IMR-90 (cell line): ENCODE measurements around the gene ZSCAN30. TPM values are rescaled to one million over a fixed set of nuclear protein-coding genes. Genes with fewer than 3 reads are reported as not detected.

Source experiments
- ATAC-seq: fragments of 200-7000 bp; cut with Tn5 transposase; 2 replicates; pipeline ENCODE4 v1.9.1; 2020; ENCODE audit warnings: low read depth, mild to moderate bottlenecking, moderate library complexity
- BruUV-seq: library from RNA; stranded (reverse); fragments of 400-500 nt; replicated peaks from 2 replicates; lab custom pipeline; 2021; lab: Mats Ljungman, UMichigan
- CTCF ChIA-PET: fragments of 300-600 bp; formaldehyde crosslinking; extraction: SDS; loops from one replicate; lab custom pipeline; 2021; ENCODE audit warnings: antibody characterized with exemption; lab: Yijun Ruan, JAX
- POLR2A ChIA-PET: fragments of 300-600 bp; sonication (Branson Sonifier 250); formaldehyde crosslinking; loops from one replicate; lab custom pipeline; 2022; ENCODE audit warnings: antibody characterized with exemption; ENCODE audit not compliant: unreplicated experiment; lab: Charles Lee
- DNase-seq: peaks from one replicate; pipeline ENCODE4 v3.0.0; 2013
- H2AFZ ChIP-seq: replicated peaks from 2 replicates; pipeline ENCODE3; 2013; ENCODE audit warnings: low read length, mild to moderate bottlenecking; ENCODE audit not compliant: poor library complexity
- H2AK5ac ChIP-seq: 2 replicates; pipeline ENCODE4 v1.6.1; 2013; ENCODE audit warnings: low read depth, low read length, inconsistent platforms
- H2AK9ac ChIP-seq: replicated peaks from 2 replicates; pipeline ENCODE3; 2013; ENCODE audit warnings: mild to moderate bottlenecking, low read depth, low read length, moderate library complexity; ENCODE audit not compliant: poor library complexity
- H2BK120ac ChIP-seq: 2 replicates; pipeline ENCODE4 v1.6.1; 2013; ENCODE audit warnings: low read depth, low read length, inconsistent platforms
- H2BK15ac ChIP-seq: 3 replicates; pipeline ENCODE4 v1.6.1; 2013; ENCODE audit warnings: low read depth, low read length, inconsistent platforms
- H2BK20ac ChIP-seq: 2 replicates; pipeline ENCODE4 v1.6.1; 2013; ENCODE audit warnings: low read depth, mild to moderate bottlenecking, inconsistent platforms, low read length, moderate library complexity
- H2BK5ac ChIP-seq: 2 replicates; pipeline ENCODE4 v1.6.1; 2013; ENCODE audit warnings: mild to moderate bottlenecking, low read depth, low read length, inconsistent platforms; ENCODE audit not compliant: poor library complexity, severe bottlenecking
- H3K14ac ChIP-seq: replicated peaks from 2 replicates; pipeline ENCODE4 v1.6.1; 2013; ENCODE audit warnings: low read depth, low read length, inconsistent platforms
- H3K18ac ChIP-seq: 2 replicates; pipeline ENCODE4 v1.6.1; 2013; ENCODE audit warnings: low read depth, low read length, control low read depth
- H3K23ac ChIP-seq: 2 replicates; pipeline ENCODE4 v1.6.1; 2013; ENCODE audit warnings: low read depth, low read length, inconsistent platforms
- H3K27ac ChIP-seq: 2 replicates; pipeline ENCODE4 v1.5.1; 2013; ENCODE audit warnings: mild to moderate bottlenecking, control low read depth, low read length; ENCODE audit not compliant: insufficient read depth
- H3K27me3 ChIP-seq: 2 replicates; pipeline ENCODE4 v1.6.1; 2013; ENCODE audit warnings: low read length; ENCODE audit not compliant: control insufficient read depth, insufficient read depth
- H3K36me3 ChIP-seq: 2 replicates; pipeline ENCODE4 v1.6.1; 2013; ENCODE audit warnings: low read length, mixed read lengths; ENCODE audit not compliant: control insufficient read depth, insufficient read depth
- H3K4ac ChIP-seq: 2 replicates; pipeline ENCODE4 v1.6.1; 2013; ENCODE audit warnings: low read depth, low read length, inconsistent platforms
- H3K4me1 ChIP-seq: 2 replicates; pipeline ENCODE4 v1.6.1; 2013; ENCODE audit warnings: low read length, mixed read lengths; ENCODE audit not compliant: control insufficient read depth, insufficient read depth
- H3K4me2 ChIP-seq: 2 replicates; pipeline ENCODE4 v1.6.1; 2013; ENCODE audit warnings: low read depth, mild to moderate bottlenecking, control low read depth, low read length, moderate library complexity
- H3K4me3 ChIP-seq: 2 replicates; pipeline ENCODE4 v1.5.1; 2013; ENCODE audit warnings: low read depth, mild to moderate bottlenecking, control low read depth, low read length, moderate library complexity; ENCODE audit not compliant: insufficient read depth
- H3K56ac ChIP-seq: 2 replicates; pipeline ENCODE4 v1.6.1; 2013; ENCODE audit warnings: low read length, inconsistent platforms; ENCODE audit not compliant: insufficient read depth; ENCODE audit errors: extremely low read depth
- H3K79me1 ChIP-seq, 2 experiments: 2 replicates each; pipeline ENCODE4 v1.6.1; 2013; ENCODE audit warnings: low read length in 2 of 2, inconsistent platforms in 1 of 2, low read depth in 1 of 2
- H3K9ac ChIP-seq: 2 replicates; pipeline ENCODE4 v1.6.1; 2013; ENCODE audit warnings: low read depth, low read length, control low read depth
- H3K9me1 ChIP-seq: 2 replicates; pipeline ENCODE4 v1.6.1; 2013; ENCODE audit warnings: low read length, inconsistent platforms; ENCODE audit not compliant: insufficient read depth
- H3K9me3 ChIP-seq: 2 replicates; pipeline ENCODE4 v1.6.1; 2013; ENCODE audit warnings: low read length; ENCODE audit not compliant: control insufficient read depth, insufficient read depth
- H4K20me1 ChIP-seq: 2 replicates; pipeline ENCODE4 v1.6.1; 2013; ENCODE audit warnings: low read length, inconsistent platforms; ENCODE audit not compliant: insufficient read depth
- H4K5ac ChIP-seq: 2 replicates; pipeline ENCODE4 v1.6.1; 2013; ENCODE audit warnings: mild to moderate bottlenecking, low read depth, low read length, control low read depth
- H4K8ac ChIP-seq, 2 experiments: 2 replicates each; pipeline ENCODE4 v1.6.1; 2013; ENCODE audit warnings: low read depth in 2 of 2, low read length in 2 of 2, control low read depth in 1 of 2, inconsistent platforms in 1 of 2
- H4K91ac ChIP-seq: 2 replicates; pipeline ENCODE4 v1.6.1; 2013; ENCODE audit warnings: low read depth, low read length, inconsistent platforms; ENCODE audit not compliant: insufficient read depth
- BHLHE40 ChIP-seq: fragments of 150-350 bp; IDR thresholded peaks from 2 replicates; pipeline ENCODE4 v1.6.1; 2016; ENCODE audit warnings: mild to moderate bottlenecking, low read depth, low read length
- SMC3 ChIP-seq: fragments of 150-350 bp; IDR thresholded peaks from 2 replicates; pipeline ENCODE4 v1.6.1; 2016; ENCODE audit warnings: low read depth, mild to moderate bottlenecking, antibody characterized with exemption, low read length, moderate library complexity
- WGBS, 2 experiments: methylation state at CpG; one replicate each; pipeline versions ENCODE4 v1.1.5 to v1.1.7; 2013; ENCODE audit warnings: missing lambda C conversion rate in 2 of 2; ENCODE audit not compliant: insufficient read length in 1 of 2; ENCODE audit errors: extremely low coverage in 2 of 2; 5-methylcytosine and 5-hydroxymethylcytosine counted together
- dilution Hi-C: fragments of 300-500 bp; cut with HindIII; formaldehyde crosslinking; loops from one replicate; pipeline ENCODE4 v1.14.3; 2018; ENCODE audit warnings: low sequenced_read_pairs; ENCODE audit not compliant: unreplicated experiment
- in situ Hi-C: fragments of 300-500 bp; cut with MboI; formaldehyde crosslinking; loops from 3 replicates; pipeline ENCODE4 v1.14.3; 2019; ENCODE audit warnings: low sequenced_read_pairs, inconsistent platforms, mixed read lengths
- intact Hi-C: fragments of 100-400 bp; cut with micrococcal nuclease; formaldehyde crosslinking; loops from 2 replicates; pipeline ENCODE4 v1.10.0; 2022
- polyA plus RNA-seq, 3 experiments: library from polyadenylated mRNA; depleted of rRNA; stranded (reverse); fragments of >200 nt; gene quantifications; 2 replicates each; pipeline ENCODE4 v1.2.3, GENCODE V29; 2012; ENCODE audit warnings: low replicate concordance in 1 of 3
- total RNA-seq: library from RNA; depleted of rRNA; stranded (reverse); fragments of >200 nt; gene quantifications from 2 replicates; pipeline ENCODE4 v1.2.3, GENCODE V29; 2012

ZSCAN30 gene
- total and polyA plus RNA-seq, 2 of the 4 experiments (the other 2 are of a cell fraction), result 9.9 to 17.7 TPM

DNA sequence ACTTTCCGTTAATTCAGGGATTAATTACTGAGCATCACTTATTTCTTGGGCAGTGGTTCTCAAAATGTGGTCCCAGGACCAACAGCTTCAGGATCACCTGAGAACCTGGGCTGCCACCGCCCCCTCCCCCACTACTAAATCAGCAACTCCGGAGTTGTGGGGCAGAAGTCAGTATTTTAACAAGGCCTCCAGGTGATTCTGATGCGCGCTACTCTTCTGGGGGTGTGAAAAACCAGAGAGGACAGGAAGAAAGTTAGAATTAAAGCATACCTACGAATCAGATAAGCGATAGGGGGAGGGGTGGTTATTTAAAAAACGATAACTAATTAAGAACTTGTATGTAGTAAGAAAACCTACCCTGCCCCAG lies 319 bp downstream of the ZSCAN30 start:
- peaks cover 27 to 51% of the 10 kb centered on the region in 2 experiments for H3K79me1 ChIP-seq
- H2AK5ac ChIP-seq, result peak overlapping the region; percentile 24; the same call in 1 of the 2 replicates
- TF ChIP-seq BHLHE40, result no peak
- TF ChIP-seq SMC3, result no peak
- peak overlapping the region; percentile 72 for H3K9ac ChIP-seq
- peaks cover 2% of the 10 kb centered on the region; the same call in 1 of the 2 replicates for H3K4me1 ChIP-seq
- in situ Hi-C loops, result loop anchor here (5.0 kb wide), 1 partner anchor 47 kb away; the partner anchor contains the start of gene ZNF397
- TSS peak; percentile 78 for BruUV-seq
- H3K56ac ChIP-seq, result peak overlapping the region; percentile 64
- ChIA-PET CTCF (no interaction called here), POLR2A (no interaction called here)
- no peaks in the 10 kb centered on the region for H3K27me3 ChIP-seq
- H2AK9ac ChIP-seq, result peak overlapping the region; percentile 80
- peaks cover 4% of the 10 kb centered on the region; the same call in 1 of the 2 replicates for H3K9me3 ChIP-seq
- peak overlapping the region; percentile 75 for H3K4ac ChIP-seq
- dilution Hi-C loops, result no loop called here
- peak overlapping the region; percentile 81; the same call in 1 of the 2 replicates for H3K23ac ChIP-seq
- H3K27ac ChIP-seq, result peak overlapping the region; percentile 58
- peak overlapping the region; percentile 81 for H3K4me2 ChIP-seq
- H3K36me3 ChIP-seq, result peaks cover 2% of the 10 kb centered on the region; the same call in 1 of the 2 replicates
- peak overlapping the region; percentile 80 for H2BK5ac ChIP-seq
- peak overlapping the region; percentile 97 for H3K14ac ChIP-seq
- DNase-seq, result no peak
- H4K20me1 ChIP-seq, result no peaks in the 10 kb centered on the region
- no CpG with 5 or more reads among the region's 8 CpGs for WGBS, 2 experiments
- H4K91ac ChIP-seq, result peak overlapping the region; percentile 74
- H2AFZ ChIP-seq, result peak overlapping the region; percentile 91
- H2BK120ac ChIP-seq, result peak overlapping the region; percentile 33; the same call in 1 of the 2 replicates
- H2BK15ac ChIP-seq, result peak overlapping the region; percentile 3; the same call in 1 of the 3 replicates
- intact Hi-C loops, result loop anchor here (5.0 kb wide), 1 partner anchor 47 kb away; the partner anchor contains the start of gene ZNF397
- H3K4me3 ChIP-seq, result peak overlapping the region; percentile 63
- H4K5ac ChIP-seq, result peak overlapping the region; percentile 76
- ATAC-seq, result peak; percentile 31
- peaks cover 2% of the 10 kb centered on the region; the same call in 1 of the 2 replicates for H3K9me1 ChIP-seq
- no peak overlapping the region for H2BK20ac ChIP-seq
- peak overlapping the region; percentile 79 for H3K18ac ChIP-seq
- H4K8ac ChIP-seq, result peak overlapping the region; percentile 68 to 94
